Lower leg skin (tissue), 4 donors: ENCODE measurements around the gene RIPPLY2. TPM values are rescaled to one million over a fixed set of nuclear protein-coding genes. Genes with fewer than 3 reads are reported as not detected.

Experiments used
- DNase-seq, 2 donors: peaks; one replicate each; pipeline ENCODE4 v3.0.0-alpha.2; 2019; ENCODE audit warnings: low spot score in 2 of 2
- H3K4me3 ChIP-seq: fragments of 200-600 bp; sonication (generic); 2 replicates; pipeline ENCODE4 v1.5.1; 2017; ENCODE audit warnings: mild to moderate bottlenecking, low read depth; ENCODE audit not compliant: poor library complexity, severe bottlenecking
- CTCF ChIP-seq, 3 donors: fragments of 450-650 bp; IDR thresholded peaks; one replicate each; pipeline ENCODE4 v1.5.1; 2016; ENCODE audit warnings: antibody characterized with exemption in 3 of 3, mild to moderate bottlenecking in 3 of 3, moderate library complexity in 2 of 3
- POLR2A ChIP-seq, 2 donors: fragments of 450-650 bp; IDR thresholded peaks; one replicate each; pipeline ENCODE4 v1.6.1; 2016 to 2017; ENCODE audit warnings: antibody characterized with exemption in 2 of 2, mild to moderate bottlenecking in 1 of 2, moderate library complexity in 1 of 2
- WGBS, 2 donors: methylation state at CpG; one replicate each; pipeline ENCODE4 v1.1.5; 2018; 5-methylcytosine and 5-hydroxymethylcytosine counted together
- intact Hi-C: fragments of 100-400 bp; cut with DNase I; formaldehyde crosslinking; loops from one replicate; pipeline ENCODE4 v1.15.0; 2023; ENCODE audit warnings: low total_unique reads
- total RNA-seq, 4 donors: library from RNA; depleted of rRNA; stranded (reverse); fragments of >200 nt; gene quantifications; one replicate each; pipeline ENCODE4 v1.1.0, GENCODE V29; 2016

The RIPPLY2 gene
- total RNA-seq, 4 donors from 2014 or later: not detected

- WGBS, 2 donors: 91 to 93% methylated on average over 4 of the region's 4 CpGs
- no peak overlapping the region for H3K4me3 ChIP-seq
- intact Hi-C loops: no loop called here
- no peak for DNase-seq
- no peak for TF ChIP-seq CTCF (IDR thresholded peaks at IDR 0.05)
- TF ChIP-seq POLR2A (IDR thresholded peaks at IDR 0.05): no peak
These were observed 17.5 kb downstream of the RIPPLY2 start for GRCh38 chr6:83870649-83871048.

GRCh38 chr6:83872386-83873118 lies 19.4 kb downstream of the RIPPLY2 start:
- no peak for TF ChIP-seq CTCF (IDR thresholded peaks at IDR 0.05)
- TF ChIP-seq POLR2A (IDR thresholded peaks at IDR 0.05): no peak
- DNase-seq: no peak
- 86 to 87% methylated on average over 3 of the region's 3 CpGs for WGBS, 2 donors
- intact Hi-C loops: no loop called here
- no peak overlapping the region for H3K4me3 ChIP-seq

- intact Hi-C loops: no loop called here
- TF ChIP-seq CTCF (IDR thresholded peaks at IDR 0.05): no peak
- no peak for TF ChIP-seq POLR2A (IDR thresholded peaks at IDR 0.05)
- DNase-seq: no peak
- no peak overlapping the region for H3K4me3 ChIP-seq
These were observed 20.7 kb downstream of the RIPPLY2 start for GRCh38 chr6:83873869-83874268.

GRCh38 chr6:83875843-83876242 lies 22.7 kb downstream of the RIPPLY2 start:
- WGBS, 2 donors: 93 to 94% methylated on average over 6 of the region's 6 CpGs

GRCh38 chr6:83878902-83879644 lies 25.9 kb downstream of the RIPPLY2 start:
- intact Hi-C loops: no loop called here
- no peak for DNase-seq
- H3K4me3 ChIP-seq: no peak overlapping the region
- no peak for TF ChIP-seq POLR2A (IDR thresholded peaks at IDR 0.05)
- WGBS, 2 donors: 74 to 81% methylated on average over 4 of the region's 4 CpGs

More at GRCh38 chr6:83875843-83876242, 22.7 kb downstream of the RIPPLY2 start:
- intact Hi-C loops: no loop called here
- no peak overlapping the region for H3K4me3 ChIP-seq
- DNase-seq: no peak
- TF ChIP-seq POLR2A (IDR thresholded peaks at IDR 0.05): no peak
- no peak for TF ChIP-seq CTCF (IDR thresholded peaks at IDR 0.05)

- no peak for TF ChIP-seq CTCF (IDR thresholded peaks at IDR 0.05)
- TF ChIP-seq POLR2A (IDR thresholded peaks at IDR 0.05): no peak
- intact Hi-C loops: no loop called here
- WGBS, 2 donors: 74 to 88% methylated on average over 4 of the region's 4 CpGs
- no peak overlapping the region for H3K4me3 ChIP-seq
- no peak for DNase-seq
These were observed 26.6 kb downstream of the RIPPLY2 start for GRCh38 chr6:83879746-83880145.
